GM18909 (cell line): ENCODE measurements around the gene RAB3B.
"Not testable (repeated sequence)": the region's sequence is repeated elsewhere in the genome, so short reads cannot be mapped to it uniquely, and the experiment has no call there.

Experiments
- ATAC-seq: cut with Tn5 transposase; IDR thresholded peaks from one replicate; pipeline ENCODE4 v1.9.1; 2021; ENCODE audit warnings: mild to moderate bottlenecking; ENCODE audit not compliant: unreplicated experiment, poor library complexity

The RAB3B gene, protein sequence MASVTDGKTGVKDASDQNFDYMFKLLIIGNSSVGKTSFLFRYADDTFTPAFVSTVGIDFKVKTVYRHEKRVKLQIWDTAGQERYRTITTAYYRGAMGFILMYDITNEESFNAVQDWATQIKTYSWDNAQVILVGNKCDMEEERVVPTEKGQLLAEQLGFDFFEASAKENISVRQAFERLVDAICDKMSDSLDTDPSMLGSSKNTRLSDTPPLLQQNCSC

DNA sequence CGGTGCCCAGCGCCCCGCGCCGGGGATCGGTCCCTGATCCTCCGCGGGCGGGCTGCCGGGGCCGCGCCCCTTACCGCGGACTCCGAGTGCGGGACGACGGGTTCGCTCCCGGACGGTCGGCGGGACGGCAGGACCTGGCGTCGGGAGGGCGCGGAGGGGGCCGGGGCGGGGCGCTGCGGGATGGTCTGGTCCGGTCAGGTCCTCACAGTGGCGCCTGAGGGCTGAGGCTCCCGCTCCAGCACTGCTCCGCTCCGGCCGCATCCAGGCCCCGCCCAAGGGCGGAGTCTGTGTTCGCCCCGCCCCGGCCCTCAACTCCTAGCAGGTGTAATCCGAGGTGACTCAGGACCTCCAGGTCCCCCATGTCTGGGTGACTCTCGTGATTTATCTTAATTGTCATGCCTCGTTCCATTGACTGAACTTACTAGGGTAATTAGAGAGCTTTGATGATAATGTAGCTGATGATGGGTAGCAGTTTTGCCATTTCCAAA lies at the start of gene RAB3B:
Gene RAB3B (minus strand): TSS at position 223 of the 488 bp plus-strand sequence. CDS start 13,583 bp downstream, outside the sequence.
- peak; percentile 79 for ATAC-seq

DNA sequence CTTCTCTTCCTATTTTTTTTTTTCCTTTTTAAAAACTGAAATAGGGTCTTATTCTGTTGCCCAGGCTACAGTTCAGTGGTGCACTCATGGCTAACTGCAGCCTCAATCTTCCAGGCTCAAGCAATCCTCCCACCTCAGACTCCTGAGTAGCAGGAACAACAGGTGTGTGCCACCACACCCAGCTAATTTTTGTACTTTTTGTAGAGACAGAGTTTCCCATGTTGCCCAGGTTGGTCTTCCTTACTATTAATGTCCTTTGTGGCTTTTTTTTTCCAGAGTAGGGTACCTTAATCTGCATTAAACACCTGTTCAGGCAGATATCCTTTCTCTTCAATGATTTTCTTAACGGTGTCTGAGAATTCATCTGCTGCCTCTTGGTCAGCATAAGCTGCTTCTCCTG lies 47.4 kb upstream of the RAB3B start:
- ATAC-seq = no peak

DNA sequence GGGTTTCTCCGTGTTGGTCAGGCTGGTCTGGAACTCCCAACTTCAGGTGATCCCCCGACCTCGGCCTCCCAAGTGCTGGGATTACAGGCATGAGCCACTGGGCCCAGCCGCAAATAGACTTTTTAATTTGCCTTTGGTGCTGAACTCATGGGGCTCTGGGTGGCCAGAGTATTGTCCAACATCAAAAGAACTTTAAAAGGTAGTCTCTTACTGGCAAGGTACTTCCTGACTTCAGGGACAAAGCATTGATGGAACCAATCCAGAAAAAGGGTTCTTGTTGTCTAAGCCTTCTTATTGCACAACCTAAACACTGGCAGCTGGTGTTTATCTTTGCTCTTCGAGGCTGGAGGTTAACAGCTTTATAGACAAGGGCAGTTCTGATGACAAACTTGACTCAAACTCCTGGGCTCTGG lies 46.9 kb upstream of the RAB3B start:
- no peak for ATAC-seq

DNA sequence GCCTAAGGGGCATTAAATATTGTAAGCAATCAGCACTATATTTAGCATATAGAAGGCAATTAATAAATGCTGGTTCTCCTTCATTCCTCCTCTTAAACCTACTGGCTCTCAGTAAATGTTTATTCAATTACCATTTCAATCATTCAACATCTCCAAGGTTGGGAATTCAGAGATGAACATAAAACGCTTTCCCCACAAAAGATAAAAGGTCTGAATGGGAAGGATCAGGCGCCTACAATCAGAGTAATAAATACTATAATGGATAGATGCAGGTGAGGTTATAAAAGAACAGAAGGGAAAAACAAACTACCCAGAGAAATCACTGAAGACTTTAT lies 43.5 kb upstream of the RAB3B start:
- no peak for ATAC-seq

DNA sequence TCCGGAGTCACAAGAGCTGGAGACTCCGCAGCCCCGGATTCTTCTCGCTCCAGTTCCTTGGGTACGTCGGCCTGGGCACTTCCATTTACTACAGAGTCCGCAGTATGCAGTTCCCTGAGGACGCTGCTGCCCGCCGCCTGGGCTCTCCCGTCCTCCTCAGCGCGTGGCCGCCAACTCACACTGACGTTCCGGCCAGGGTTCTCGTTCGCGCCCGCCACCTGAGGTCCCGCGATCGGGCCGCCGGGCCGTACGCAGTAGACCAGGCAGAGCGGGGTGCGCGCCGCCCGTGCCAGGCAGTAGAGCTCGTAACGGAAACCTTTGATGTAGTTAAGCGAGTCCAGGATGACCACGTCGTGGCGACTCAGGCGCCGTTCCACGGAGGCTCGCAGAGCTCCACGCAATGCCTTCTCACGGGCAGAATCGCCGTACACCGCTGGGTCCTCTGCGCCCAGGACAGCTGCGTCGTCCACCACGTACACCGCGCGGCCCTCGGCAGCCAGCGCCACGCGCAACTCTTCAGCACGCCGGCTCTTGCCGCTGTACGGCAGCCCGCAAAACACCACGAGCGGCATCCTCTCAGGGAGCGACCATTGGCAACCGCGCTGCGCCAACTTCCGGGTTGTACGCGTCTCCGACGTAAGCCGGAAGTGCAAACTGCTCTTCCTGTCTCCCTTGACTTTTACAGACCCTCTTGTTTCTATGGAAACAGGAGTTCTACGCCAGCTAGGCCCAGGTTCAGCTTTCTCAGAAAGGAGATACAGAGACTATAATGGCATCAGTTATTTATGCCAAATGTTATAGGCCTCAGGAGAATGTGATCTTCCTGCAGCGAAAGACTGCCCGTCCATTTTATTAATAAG lies 42.9 kb upstream of the RAB3B start, which contains the start of gene KTI12:
Gene KTI12 (minus strand): TSS at position 621 of the 860 bp plus-strand sequence. CDS start 49 bp downstream, at position 572.
- peak; percentile 89 for ATAC-seq

DNA sequence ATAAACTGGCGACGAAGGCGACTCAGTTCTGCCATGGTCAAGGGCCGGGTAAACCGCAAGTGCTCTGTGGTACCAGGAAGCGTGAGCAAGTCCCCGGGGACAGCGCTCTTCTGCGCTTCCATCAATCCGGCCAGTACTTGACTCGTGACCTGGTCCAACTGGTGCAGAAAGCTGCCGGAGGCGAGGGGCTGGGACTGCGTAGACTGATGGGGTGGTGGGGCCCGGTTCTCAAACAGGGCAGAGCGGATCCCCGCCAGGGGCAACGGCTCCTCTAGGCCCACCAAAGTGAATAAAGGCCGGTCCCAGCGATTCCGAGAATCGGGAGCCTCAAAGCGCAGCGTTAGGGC lies 42.3 kb upstream of the RAB3B start:
- peak; percentile 36 for ATAC-seq

DNA sequence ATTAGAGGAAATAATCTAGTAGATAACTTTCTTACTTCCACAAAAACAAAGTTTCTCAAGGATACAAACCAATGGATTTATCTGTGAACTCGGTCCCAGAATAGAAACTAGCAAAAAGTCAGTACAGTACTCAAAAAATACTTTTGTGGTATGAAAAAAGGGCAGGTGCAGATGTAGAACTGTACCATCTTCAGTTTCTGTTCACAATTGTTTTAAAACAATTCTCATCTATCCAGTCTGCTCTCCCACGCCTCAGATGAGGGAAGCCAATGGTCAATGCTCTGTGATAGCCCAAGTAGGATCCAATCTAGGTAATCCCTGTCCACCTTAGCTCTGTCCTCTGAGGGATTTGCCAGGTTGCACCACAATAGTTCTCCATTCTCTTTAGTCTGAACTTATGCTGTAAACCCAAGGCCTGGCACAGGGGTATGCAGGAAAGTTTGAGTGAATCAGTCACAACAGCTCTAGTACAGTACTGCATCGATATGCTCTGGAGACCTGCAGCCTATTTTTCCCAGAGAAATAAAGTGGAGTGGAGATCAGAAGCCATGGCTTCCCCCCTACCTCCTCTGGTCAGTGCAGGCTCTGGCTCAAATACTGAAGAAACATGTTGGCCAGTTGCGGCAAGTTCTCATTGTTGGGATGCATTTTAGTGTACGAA lies 41.8 kb upstream of the RAB3B start:
- ATAC-seq = peak; percentile 35

DNA sequence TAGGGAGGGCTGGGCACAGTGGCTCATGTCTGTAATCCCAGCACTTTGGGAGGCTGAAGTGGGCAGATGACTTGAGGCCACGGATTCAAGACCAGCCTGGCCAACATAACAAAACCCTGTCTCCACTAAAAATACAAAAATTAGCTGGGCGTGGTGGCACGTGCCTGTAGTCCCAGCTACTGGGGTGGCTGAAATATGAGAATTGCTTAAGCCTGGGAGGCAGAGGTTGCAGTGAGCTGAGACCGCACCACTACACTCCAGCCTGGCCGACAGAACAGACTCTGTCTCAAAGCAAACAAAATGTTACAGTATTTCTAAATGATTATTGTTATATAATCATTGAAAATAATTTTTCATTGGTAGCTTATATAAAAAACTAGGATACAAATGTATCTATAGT lies 38.3 kb upstream of the RAB3B start:
- not testable (repeated sequence) for ATAC-seq

DNA sequence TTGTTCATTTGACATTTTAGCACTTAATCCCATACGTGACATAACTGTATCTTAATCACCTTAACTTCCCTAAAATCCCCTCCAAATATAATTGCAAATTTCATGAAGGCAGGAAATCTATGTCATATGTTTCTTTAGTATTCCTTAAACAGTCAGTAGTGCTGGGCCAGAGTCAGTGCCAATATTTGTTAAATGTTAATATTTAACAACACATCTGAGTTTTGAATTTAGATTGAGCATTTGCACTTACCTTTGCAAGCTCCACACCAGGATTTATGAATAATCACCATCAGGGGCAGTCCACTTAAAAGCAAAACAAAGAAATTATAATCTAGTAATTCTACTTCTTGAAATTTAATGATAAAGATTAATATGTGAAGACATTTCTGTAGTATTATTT lies 37.8 kb upstream of the RAB3B start:
- no peak for ATAC-seq

DNA sequence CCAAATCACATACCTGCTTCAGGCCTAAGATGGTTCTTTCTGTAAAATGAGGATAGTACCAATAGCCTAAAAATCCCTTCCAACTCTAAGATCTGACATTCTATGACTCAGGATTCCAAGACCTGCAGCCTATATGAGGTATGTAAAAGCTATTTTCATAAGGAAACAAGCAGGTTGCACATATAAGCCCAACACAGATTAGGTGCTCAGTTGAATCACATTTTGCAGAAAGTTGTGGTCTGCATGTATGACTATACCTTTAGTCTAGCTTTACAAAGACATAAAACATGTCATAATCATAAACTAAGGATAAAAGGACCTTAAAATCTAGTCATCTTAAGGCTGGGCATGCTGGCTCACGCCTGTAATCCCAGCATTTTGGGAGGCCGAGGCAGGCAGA lies 35.8 kb upstream of the RAB3B start:
- ATAC-seq = no peak

DNA sequence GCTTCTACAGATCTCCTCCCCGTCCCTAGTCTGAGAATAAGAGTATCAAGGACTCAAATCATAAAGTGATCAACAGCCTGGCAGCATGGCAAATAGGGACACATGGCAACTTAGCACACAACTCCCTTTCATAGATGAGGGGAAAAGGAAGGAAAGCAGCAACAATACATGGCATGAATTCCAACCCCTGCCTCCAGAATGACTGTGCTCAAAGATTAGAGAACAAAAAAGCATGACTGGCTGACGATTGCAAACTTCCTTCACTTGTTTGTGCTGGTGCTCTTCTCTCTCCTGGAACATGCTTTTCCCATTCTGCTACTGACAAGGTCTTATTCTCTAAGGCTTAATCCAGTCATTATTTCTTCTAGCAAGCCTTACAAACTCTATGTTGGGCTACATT lies 31.6 kb upstream of the RAB3B start:
- ATAC-seq = no peak

DNA sequence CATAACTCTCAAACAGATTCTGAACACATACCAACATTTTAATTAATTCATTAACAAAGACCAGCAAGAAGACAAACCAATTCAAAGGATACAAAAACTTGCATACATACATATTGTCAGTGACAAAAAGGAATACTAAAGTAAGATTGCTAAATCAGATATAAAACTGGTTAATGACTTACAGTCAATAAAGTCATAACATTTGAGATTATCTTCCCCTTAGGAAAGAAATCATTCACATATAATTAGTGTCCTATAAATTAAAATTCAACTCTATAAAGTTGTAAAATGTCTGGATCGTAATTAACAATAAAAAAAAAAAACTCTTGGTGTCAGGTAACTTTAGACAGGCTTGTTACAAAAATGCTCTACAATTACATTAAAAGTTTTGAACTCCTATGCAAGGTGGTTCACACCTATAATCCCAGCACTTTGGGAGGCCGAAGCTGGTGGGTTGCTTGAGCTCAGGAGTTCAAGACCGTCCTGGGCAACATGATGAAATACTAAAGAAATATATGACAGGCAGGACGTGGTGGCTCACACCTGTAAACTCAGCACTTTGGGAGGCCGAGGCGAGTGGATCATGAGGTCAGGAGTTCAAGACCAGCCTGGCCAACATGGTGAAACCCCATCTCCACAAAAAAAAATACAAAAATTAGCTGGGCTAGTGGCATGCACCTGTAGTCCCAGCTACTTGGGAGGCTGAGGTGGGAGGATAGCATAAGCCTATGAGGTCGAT lies 17.7 kb upstream of the RAB3B start:
- no peak for ATAC-seq

DNA sequence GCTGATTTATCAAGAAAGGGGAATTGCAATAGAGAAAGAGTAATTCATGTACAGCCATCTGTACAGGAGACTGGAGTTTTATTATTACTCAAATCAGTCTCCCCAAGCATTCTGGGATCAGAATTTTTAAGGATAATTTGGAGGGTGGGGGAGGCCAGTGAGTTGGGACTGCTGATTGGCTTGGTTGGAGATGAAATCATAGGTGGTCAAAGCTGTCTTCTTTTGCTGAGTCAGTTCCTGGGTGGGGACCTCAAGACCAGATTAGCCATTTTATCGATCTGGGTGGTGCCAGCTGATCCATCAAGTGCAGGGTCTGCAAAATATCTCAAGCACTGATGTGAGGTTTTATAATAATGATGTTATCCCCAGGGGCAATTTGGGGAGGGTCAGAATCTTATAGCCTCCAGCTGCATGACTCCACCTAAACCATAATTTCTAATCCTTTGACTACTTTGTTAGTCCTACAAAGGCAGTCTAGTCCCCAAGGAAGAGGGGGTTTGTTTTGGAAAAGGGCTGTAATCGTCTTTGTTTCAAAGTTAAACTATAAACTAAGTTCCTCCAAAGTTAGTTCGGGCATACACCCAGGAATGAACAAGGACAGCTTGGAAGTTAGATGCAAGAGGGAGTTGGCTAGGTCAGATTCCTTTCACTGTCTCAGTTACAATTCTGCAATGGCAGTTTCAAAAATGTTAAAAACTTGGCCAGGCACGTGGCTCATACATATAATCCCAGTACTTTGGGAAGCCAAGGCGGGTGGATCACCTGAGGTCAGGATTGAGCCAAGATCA lies 16.9 kb upstream of the RAB3B start:
- ATAC-seq = no peak

DNA sequence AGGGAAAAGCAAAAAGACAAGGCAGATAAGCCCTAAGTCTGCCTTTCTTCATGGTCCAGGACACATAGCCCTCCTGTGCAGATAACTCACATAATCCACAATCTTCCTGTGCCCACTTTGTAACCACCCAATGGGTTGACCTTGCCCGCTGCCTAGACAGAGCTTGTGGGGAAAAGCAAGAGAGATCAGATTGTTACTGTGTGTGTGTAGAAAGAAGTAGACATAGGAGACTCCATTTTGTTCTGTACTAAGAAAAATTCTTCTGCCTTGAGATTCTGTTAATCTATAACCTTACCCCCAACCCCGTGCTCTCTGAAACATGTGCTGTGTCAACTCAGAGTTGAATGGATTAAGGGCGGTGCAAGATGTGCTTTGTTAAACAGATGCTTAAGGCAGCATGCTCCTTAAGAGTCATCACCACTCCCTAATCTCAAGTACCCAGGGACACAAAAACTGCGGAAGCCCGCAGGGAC lies 15.6 kb upstream of the RAB3B start:
- not testable (repeated sequence) for ATAC-seq

DNA sequence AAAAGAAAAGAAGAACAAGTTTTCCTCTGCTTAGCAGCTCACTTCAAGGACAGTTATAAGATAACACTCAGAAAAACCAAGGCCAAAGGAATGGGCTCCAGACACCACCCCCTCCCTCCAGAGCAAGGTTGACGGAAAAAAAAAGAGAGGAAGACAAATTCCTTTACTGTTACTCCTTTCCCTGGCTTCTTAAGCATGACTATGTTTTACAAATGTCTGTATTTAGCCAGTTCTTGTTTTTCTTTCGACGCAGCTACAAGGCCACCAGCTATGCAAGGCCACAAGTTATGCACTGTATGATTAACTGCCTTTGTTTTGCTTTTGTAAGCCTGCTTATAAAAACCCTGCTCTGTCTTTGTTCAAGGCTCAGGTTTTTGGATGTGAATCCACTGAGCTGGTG lies 15.0 kb upstream of the RAB3B start:
- not testable (repeated sequence) for ATAC-seq

DNA sequence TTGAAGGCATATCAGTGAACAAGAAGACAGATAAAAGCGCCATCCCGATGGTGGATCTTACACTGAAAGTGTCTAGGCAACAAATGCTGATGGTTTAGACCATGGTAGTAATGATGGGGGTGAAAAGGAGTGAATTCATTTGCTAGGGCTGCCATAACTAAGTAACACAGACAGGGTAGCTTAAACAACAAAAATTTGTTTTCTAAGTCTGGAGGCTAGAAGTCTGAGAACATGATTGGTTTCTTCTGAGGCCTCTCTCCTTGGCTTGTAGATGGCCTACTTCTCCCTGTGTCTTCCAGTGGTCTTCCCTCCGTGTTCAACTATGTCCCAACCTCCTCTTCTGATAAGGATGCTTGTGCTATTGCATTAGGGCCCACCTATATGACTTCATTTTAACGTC lies 13.4 kb upstream of the RAB3B start:
- ATAC-seq = no peak

DNA sequence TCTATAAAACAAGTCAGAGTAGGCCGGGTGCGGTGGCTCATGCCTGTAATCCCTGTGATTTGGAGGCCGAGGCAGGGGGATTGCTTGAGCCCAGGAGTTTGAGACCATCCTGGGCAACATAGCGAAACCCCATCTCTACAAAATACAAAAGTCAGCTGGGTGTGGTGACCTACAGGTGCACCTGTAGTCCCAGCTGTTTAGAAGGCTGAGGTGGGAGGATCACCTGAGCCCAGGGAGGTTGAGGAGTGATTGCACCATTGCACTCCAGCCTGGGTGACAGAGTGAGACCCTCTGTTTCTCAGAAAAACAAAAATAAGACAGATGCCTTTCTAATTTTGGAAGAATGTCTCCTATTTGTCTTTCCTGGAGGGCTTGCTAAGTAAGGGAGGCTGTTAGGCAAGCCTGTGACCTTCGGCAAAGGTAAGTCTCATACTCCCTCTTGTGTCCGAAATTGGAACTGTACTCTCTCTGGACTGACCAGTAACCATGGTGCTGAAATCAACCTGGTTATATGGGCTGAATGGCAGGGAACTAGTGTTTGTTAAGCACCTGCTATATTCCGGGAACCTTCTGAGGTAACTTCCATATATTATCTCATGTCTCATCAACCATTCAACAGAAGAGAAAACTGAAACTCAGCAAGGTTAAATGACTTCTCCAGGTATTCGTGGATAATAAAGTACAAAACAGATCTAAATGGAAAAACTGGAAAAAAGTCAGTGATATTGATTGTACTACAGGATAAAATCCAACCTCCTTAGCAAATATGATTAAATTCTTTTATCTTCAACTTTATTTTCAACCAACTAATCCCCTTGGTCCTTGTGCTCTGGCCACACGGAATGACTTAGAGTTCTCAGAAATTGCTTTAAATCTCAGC lies 11.8 kb upstream of the RAB3B start:
- no peak for ATAC-seq

DNA sequence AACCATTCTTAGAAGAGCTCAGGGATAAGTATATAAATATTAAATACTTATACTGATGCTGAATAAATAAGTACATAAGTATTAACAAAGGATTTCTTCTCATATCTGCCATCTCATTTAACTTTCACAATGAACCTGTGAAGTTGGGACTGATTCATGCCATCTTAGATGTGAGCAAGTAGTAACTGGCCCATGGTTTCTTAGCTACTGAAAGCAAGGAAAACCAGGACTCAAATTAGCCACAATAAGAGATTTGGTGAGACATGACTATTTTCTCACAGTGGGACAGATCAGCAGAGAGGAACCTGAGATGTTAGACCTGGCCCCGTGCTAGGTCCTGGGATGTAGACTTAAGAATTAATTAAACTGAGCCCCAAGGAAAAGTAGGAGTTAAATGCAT lies 8.2 kb upstream of the RAB3B start:
- no peak for ATAC-seq

DNA sequence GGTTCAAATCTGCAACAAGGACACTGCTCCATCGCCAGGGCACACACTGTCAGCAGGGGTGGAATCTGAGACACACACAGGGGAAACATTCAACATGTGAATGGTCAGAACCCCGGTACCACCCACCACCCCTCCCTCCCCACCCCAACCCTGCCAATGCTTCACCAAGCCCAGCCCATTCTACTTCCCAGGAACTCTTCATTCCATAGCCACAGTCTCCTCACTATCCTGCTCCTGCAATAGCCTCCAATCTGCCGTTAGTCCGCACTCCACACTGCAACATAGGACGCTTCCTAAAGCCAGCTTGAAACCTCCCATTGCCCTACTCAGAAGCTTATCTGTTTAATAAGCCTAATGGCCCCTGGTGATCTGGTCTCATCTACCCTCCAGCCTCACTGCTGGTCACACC lies 7.5 kb upstream of the RAB3B start:
- no peak for ATAC-seq
